ENCODE data around the gene NRL. TPM values are rescaled to one million over a fixed set of nuclear protein-coding genes. Genes with fewer than 3 reads are reported as not detected.

The NRL gene
- total and polyA plus RNA-seq, 4 donors: 1.5 to 3.2 (median 2.8) TPM

DNA sequence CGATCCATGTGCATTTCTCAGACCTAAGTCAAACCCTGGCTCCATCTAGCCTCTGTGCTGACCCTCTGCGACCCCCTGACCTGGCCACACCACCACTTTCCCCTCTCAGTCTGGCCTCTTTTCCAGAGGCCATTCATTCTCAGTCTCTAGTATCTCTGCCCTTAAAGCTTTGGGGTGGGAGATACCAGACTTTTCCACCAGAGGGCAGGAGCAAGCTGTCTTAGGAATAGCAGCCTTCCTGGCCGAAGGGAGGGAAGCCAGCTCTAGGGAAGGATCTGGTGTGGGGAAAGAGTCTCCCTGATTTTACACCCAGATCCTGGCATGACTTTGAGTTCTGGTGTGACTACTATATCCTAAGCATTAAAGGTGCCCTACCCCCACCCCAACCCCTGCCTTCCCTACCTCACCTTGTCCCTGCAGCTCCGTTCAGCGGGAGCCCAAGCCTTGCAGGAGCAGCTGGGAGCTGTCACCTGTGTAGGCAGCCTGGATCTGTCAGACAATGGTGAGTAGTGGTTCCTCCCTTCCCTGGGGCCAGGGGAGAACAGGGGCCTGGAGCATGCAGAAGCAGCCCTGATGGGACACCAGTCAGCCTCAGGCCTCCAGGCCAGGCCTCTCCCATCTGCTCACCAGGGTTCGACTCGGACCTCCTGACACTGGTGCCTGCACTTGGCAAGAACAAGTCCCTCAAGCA, 56.3 kb downstream of the NRL start:
- H3K9me3 ChIP-seq (ENCODE audit: control insufficient read depth in 4 of 4, low read length in 3 of 4): no peaks in the 10 kb centered on the region
- H3K4me1 ChIP-seq (ENCODE audit: control insufficient read depth in 4 of 4, insufficient read depth in 4 of 4, low read length in 3 of 4): peaks cover 27 to 69% (median 51%) of the 10 kb centered on the region in 4 donors
- 41% methylated on average over 7 of the region's 7 CpGs for WGBS
- no peak for TF ChIP-seq FOXA2 (IDR thresholded peaks at IDR 0.05)
- TF ChIP-seq, protein P1, sequence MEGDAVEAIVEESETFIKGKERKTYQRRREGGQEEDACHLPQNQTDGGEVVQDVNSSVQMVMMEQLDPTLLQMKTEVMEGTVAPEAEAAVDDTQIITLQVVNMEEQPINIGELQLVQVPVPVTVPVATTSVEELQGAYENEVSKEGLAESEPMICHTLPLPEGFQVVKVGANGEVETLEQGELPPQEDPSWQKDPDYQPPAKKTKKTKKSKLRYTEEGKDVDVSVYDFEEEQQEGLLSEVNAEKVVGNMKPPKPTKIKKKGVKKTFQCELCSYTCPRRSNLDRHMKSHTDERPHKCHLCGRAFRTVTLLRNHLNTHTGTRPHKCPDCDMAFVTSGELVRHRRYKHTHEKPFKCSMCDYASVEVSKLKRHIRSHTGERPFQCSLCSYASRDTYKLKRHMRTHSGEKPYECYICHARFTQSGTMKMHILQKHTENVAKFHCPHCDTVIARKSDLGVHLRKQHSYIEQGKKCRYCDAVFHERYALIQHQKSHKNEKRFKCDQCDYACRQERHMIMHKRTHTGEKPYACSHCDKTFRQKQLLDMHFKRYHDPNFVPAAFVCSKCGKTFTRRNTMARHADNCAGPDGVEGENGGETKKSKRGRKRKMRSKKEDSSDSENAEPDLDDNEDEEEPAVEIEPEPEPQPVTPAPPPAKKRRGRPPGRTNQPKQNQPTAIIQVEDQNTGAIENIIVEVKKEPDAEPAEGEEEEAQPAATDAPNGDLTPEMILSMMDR (IDR thresholded peaks at IDR 0.05; ENCODE audit: low read depth, low read length, missing input control): peak; percentile 98
- TF ChIP-seq TAF1 (conservative IDR thresholded peaks at IDR 0.05): no peak
- no peak for TF ChIP-seq SP1 (IDR thresholded peaks at IDR 0.05)
- TF ChIP-seq RAD21 (IDR thresholded peaks at IDR 0.05): peak; percentile 100
- no peak for TF ChIP-seq EGR1 (IDR thresholded peaks at IDR 0.05; ENCODE audit: low read depth in 2 of 2)
- TF ChIP-seq, protein P2, sequence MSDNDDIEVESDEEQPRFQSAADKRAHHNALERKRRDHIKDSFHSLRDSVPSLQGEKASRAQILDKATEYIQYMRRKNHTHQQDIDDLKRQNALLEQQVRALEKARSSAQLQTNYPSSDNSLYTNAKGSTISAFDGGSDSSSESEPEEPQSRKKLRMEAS (IDR thresholded peaks at IDR 0.05): no peak
- no peak for TF ChIP-seq YY1 (IDR thresholded peaks at IDR 0.05)
- TF ChIP-seq HNF4G (IDR thresholded peaks at IDR 0.05): no peak
- TF ChIP-seq FOXA1 (IDR thresholded peaks at IDR 0.05): no peak
- no peak for TF ChIP-seq REST (IDR thresholded peaks at IDR 0.05)
- no peak for TF ChIP-seq GABPA (IDR thresholded peaks at IDR 0.05 in 1 of 2, conservative IDR thresholded peaks at IDR 0.05 in 1 of 2)
- TF ChIP-seq JUND (IDR thresholded peaks at IDR 0.05): no peak
- peak; percentile 7 to 9 for TF ChIP-seq HNF4A (conservative IDR thresholded peaks at IDR 0.05)
- TF ChIP-seq NR2F2 (IDR thresholded peaks at IDR 0.05): no peak
- peak; percentile 23 to 25 for TF ChIP-seq RXRA (IDR thresholded peaks at IDR 0.05)
- H3K4me3 ChIP-seq (ENCODE audit: low read depth in 1 of 3, low read length in 3 of 3): no peak overlapping the region
- DNase-seq (ENCODE audit: low spot score): peak; percentile 85
- no peaks in the 10 kb centered on the region for H3K27me3 ChIP-seq (ENCODE audit: control insufficient read depth in 4 of 4, insufficient read depth in 4 of 4, low read length in 3 of 4)
- H3K27ac ChIP-seq (ENCODE audit: low read depth in 1 of 2, low read length in 2 of 2): no peak overlapping the region
- no peaks in the 10 kb centered on the region for H3K36me3 ChIP-seq (ENCODE audit: control insufficient read depth in 4 of 4, insufficient read depth in 3 of 4, low read depth in 1 of 4, low read length in 3 of 4)
- no peak overlapping the region for H3K9ac ChIP-seq (ENCODE audit: low read depth in 1 of 2, low read length in 2 of 2)

DNA sequence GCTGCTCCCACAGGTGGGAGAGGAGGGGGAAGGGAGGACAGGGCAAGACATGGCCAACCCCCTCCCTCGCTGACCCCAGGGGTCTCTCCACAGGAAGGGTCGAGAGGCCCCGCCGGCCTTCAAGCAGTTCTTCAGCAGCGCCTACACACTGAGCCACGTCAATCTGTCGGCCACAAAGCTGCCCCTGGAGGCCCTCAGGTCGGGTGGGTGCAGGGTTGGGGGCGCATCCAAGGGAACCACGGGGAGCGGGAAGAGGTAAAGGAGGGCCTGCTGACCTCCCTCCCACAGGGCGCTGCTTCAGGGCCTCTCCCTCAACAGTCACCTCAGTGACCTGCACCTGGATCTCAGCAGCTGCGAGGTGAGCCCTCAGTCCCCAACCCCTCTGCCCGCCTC, 56.9 kb downstream of the NRL start:
- H3K4me1 ChIP-seq (ENCODE audit: control insufficient read depth in 4 of 4, insufficient read depth in 4 of 4, low read length in 3 of 4): peaks cover 23 to 65% (median 46%) of the 10 kb centered on the region in 4 donors
- no peak for DNase-seq (ENCODE audit: low spot score)
- no peaks in the 10 kb centered on the region for H3K36me3 ChIP-seq (ENCODE audit: control insufficient read depth in 4 of 4, insufficient read depth in 3 of 4, low read depth in 1 of 4, low read length in 3 of 4)
- H3K27ac ChIP-seq (ENCODE audit: low read depth in 1 of 2, low read length in 2 of 2): no peak overlapping the region
- no peaks in the 10 kb centered on the region for H3K9me3 ChIP-seq (ENCODE audit: control insufficient read depth in 4 of 4, low read length in 3 of 4)
- H3K4me3 ChIP-seq (ENCODE audit: low read depth in 1 of 3, low read length in 3 of 3): no peak overlapping the region
- H3K9ac ChIP-seq (ENCODE audit: low read depth in 1 of 2, low read length in 2 of 2): no peak overlapping the region
- H3K27me3 ChIP-seq (ENCODE audit: control insufficient read depth in 4 of 4, insufficient read depth in 4 of 4, low read length in 3 of 4): no peaks in the 10 kb centered on the region
- 62% methylated on average over 14 of the region's 14 CpGs for WGBS
- TF ChIP-seq HNF4G (IDR thresholded peaks at IDR 0.05) (no peak), EGR1 (IDR thresholded peaks at IDR 0.05; ENCODE audit: low read depth in 2 of 2) (no peak), SP1 (IDR thresholded peaks at IDR 0.05) (no peak), FOXA2 (IDR thresholded peaks at IDR 0.05) (no peak), NR2F2 (IDR thresholded peaks at IDR 0.05) (no peak), REST (IDR thresholded peaks at IDR 0.05) (no peak), HNF4A (conservative IDR thresholded peaks at IDR 0.05) (no peak), ATF3 (IDR thresholded peaks at IDR 0.05) (no peak), FOXA1 (IDR thresholded peaks at IDR 0.05) (no peak), JUND (IDR thresholded peaks at IDR 0.05) (no peak), TAF1 (conservative IDR thresholded peaks at IDR 0.05) (no peak), YY1 (IDR thresholded peaks at IDR 0.05) (no peak), RXRA (IDR thresholded peaks at IDR 0.05) (no peak), RAD21 (IDR thresholded peaks at IDR 0.05) (no peak)
- TF ChIP-seq, protein P2 (IDR thresholded peaks at IDR 0.05): no peak
- TF ChIP-seq, protein P3, sequence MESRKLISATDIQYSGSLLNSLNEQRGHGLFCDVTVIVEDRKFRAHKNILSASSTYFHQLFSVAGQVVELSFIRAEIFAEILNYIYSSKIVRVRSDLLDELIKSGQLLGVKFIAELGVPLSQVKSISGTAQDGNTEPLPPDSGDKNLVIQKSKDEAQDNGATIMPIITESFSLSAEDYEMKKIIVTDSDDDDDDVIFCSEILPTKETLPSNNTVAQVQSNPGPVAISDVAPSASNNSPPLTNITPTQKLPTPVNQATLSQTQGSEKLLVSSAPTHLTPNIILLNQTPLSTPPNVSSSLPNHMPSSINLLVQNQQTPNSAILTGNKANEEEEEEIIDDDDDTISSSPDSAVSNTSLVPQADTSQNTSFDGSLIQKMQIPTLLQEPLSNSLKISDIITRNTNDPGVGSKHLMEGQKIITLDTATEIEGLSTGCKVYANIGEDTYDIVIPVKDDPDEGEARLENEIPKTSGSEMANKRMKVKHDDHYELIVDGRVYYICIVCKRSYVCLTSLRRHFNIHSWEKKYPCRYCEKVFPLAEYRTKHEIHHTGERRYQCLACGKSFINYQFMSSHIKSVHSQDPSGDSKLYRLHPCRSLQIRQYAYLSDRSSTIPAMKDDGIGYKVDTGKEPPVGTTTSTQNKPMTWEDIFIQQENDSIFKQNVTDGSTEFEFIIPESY (IDR thresholded peaks at IDR 0.05): no peak
